ENCODE measurements around the gene ASXL2.
"Not testable (repeated sequence)": the region's sequence is repeated elsewhere in the genome, so short reads cannot be mapped to it uniquely, and the experiment has no call there.

The ASXL2 gene

GRCh38 chr2:25903216-25903776 is 25.0 kb upstream of the ASXL2 start:
- Histone ChIP-seq H3K27me3 (replicated peaks; ENCODE audit: insufficient read depth, low read length) (no peaks in the 10 kb centered on the region), H3K4me2 (ENCODE audit: low read depth, low read length) (no peak overlapping the region), H3K27ac (ENCODE audit: low read length) (no peak overlapping the region), H3K36me3 (replicated peaks; ENCODE audit: insufficient read depth, low read length) (no peaks in the 10 kb centered on the region), H3K9ac (ENCODE audit: low read length) (no peak overlapping the region), H2AFZ (ENCODE audit: low read length) (no peak overlapping the region), H3K9me2 (replicated peaks; ENCODE audit: insufficient read depth, low read length) (no peaks in the 10 kb centered on the region), H3K4me3 (ENCODE audit: low read length) (no peak overlapping the region), H3K4me1 (ENCODE audit: low read length) (no peaks in the 10 kb centered on the region), H3F3A (ENCODE audit: insufficient read depth, low read length) (no peaks in the 10 kb centered on the region), H4K20me1 (ENCODE audit: insufficient read depth, low read length) (no peaks in the 10 kb centered on the region), H3K79me2 (ENCODE audit: low read length) (no peaks in the 10 kb centered on the region), H3K9me3 (replicated peaks; ENCODE audit: insufficient read depth, low read length) (no peaks in the 10 kb centered on the region)
- DNase-seq: no peak
- TF ChIP-seq CTCF (IDR thresholded peaks at IDR 0.05; ENCODE audit: low read length) (no peak), EZH2 (optimal IDR thresholded peaks at IDR 0.05; ENCODE audit: low read depth, low read length) (no peak), EZH2phosphoT487 (IDR thresholded peaks at IDR 0.05; ENCODE audit: low read length) (no peak)

GRCh38 chr2:25899404-25899970 is 21.2 kb upstream of the ASXL2 start:
- Histone ChIP-seq H3K79me2 (ENCODE audit: low read length) (no peaks in the 10 kb centered on the region), H3K4me1 (ENCODE audit: low read length) (no peaks in the 10 kb centered on the region), H3K9me2 (replicated peaks; ENCODE audit: insufficient read depth, low read length) (no peaks in the 10 kb centered on the region), H3K27ac (ENCODE audit: low read length) (no peak overlapping the region), H3K27me3 (replicated peaks; ENCODE audit: insufficient read depth, low read length) (no peaks in the 10 kb centered on the region), H4K20me1 (ENCODE audit: insufficient read depth, low read length) (no peaks in the 10 kb centered on the region), H3F3A (ENCODE audit: insufficient read depth, low read length) (no peaks in the 10 kb centered on the region), H3K36me3 (replicated peaks; ENCODE audit: insufficient read depth, low read length) (no peaks in the 10 kb centered on the region), H3K9me3 (replicated peaks; ENCODE audit: insufficient read depth, low read length) (no peaks in the 10 kb centered on the region), H2AFZ (ENCODE audit: low read length) (no peak overlapping the region), H3K9ac (ENCODE audit: low read length) (no peak overlapping the region), H3K4me2 (ENCODE audit: low read depth, low read length) (no peak overlapping the region), H3K4me3 (ENCODE audit: low read length) (no peak overlapping the region)
- TF ChIP-seq CTCF (IDR thresholded peaks at IDR 0.05; ENCODE audit: low read length) (no peak), EZH2 (optimal IDR thresholded peaks at IDR 0.05; ENCODE audit: low read depth, low read length) (no peak), EZH2phosphoT487 (IDR thresholded peaks at IDR 0.05; ENCODE audit: low read length) (no peak)
- no peak for DNase-seq

- no peak overlapping the region for H3K4me2 ChIP-seq (ENCODE audit: low read depth, low read length)
These were observed 19.2 kb upstream of the ASXL2 start for GRCh38 chr2:25897506-25897905.

GRCh38 chr2:25896308-25896707 is 18.0 kb upstream of the ASXL2 start:
- H3K4me2 ChIP-seq (ENCODE audit: low read depth, low read length); H3K4me3 ChIP-seq (ENCODE audit: low read length); H3K79me2 ChIP-seq (ENCODE audit: low read length); DNase-seq; H4K20me1 ChIP-seq (ENCODE audit: insufficient read depth, low read length); H3K36me3 ChIP-seq (replicated peaks; ENCODE audit: insufficient read depth, low read length); H3F3A ChIP-seq (ENCODE audit: insufficient read depth, low read length); H3K27ac ChIP-seq (ENCODE audit: low read length); H3K9me3 ChIP-seq (replicated peaks; ENCODE audit: insufficient read depth, low read length); H3K9me2 ChIP-seq (replicated peaks; ENCODE audit: insufficient read depth, low read length); H3K9ac ChIP-seq (ENCODE audit: low read length); H3K27me3 ChIP-seq (replicated peaks; ENCODE audit: insufficient read depth, low read length); H3K4me1 ChIP-seq (ENCODE audit: low read length); H2AFZ ChIP-seq (ENCODE audit: low read length): not testable (repeated sequence)

More at GRCh38 chr2:25897506-25897905, 19.2 kb upstream of the ASXL2 start:
- no peaks in the 10 kb centered on the region for H3K4me1 ChIP-seq (ENCODE audit: low read length)
- H3K9ac ChIP-seq (ENCODE audit: low read length): no peak overlapping the region
- H3K27me3 ChIP-seq (replicated peaks; ENCODE audit: insufficient read depth, low read length): no peaks in the 10 kb centered on the region
- H3K4me3 ChIP-seq (ENCODE audit: low read length): no peak overlapping the region
- no peaks in the 10 kb centered on the region for H3K36me3 ChIP-seq (replicated peaks; ENCODE audit: insufficient read depth, low read length)
- no peak overlapping the region for H3K27ac ChIP-seq (ENCODE audit: low read length)
- no peak overlapping the region for H2AFZ ChIP-seq (ENCODE audit: low read length)
- no peak for DNase-seq
- no peaks in the 10 kb centered on the region for H3K9me2 ChIP-seq (replicated peaks; ENCODE audit: insufficient read depth, low read length)
- H3K79me2 ChIP-seq (ENCODE audit: low read length): no peaks in the 10 kb centered on the region
- H3K9me3 ChIP-seq (replicated peaks; ENCODE audit: insufficient read depth, low read length): no peaks in the 10 kb centered on the region
- H4K20me1 ChIP-seq (ENCODE audit: insufficient read depth, low read length): no peaks in the 10 kb centered on the region
- H3F3A ChIP-seq (ENCODE audit: insufficient read depth, low read length): no peaks in the 10 kb centered on the region
- no peak for TF ChIP-seq EZH2 (optimal IDR thresholded peaks at IDR 0.05; ENCODE audit: low read depth, low read length)
- TF ChIP-seq CTCF (IDR thresholded peaks at IDR 0.05; ENCODE audit: low read length): no peak
- TF ChIP-seq EZH2phosphoT487 (IDR thresholded peaks at IDR 0.05; ENCODE audit: low read length): no peak
